ENCODE results near the gene SPINK8. TPM values are rescaled to one million over a fixed set of nuclear protein-coding genes. Genes with fewer than 3 reads are reported as not detected.

The SPINK8 gene
- total and polyA plus RNA-seq, 4 donors: not detected

DNA sequence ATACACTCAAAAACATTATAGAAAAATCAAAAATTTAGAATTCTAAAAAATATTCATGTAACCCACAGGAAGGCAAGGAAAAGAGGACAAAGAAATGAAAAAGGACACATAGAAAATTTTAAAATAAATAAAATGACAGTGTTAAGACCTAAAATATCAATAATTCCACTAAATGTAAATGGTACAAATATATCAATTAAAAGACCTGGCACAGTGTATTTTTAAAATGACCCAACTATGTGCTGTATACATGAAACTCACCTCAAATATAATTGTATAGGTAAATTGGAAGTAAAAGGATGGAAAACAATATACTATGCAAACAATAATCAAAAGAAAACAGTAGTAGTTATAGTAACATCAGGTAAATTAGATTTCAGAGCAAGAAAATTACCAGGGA lies 28.5 kb upstream of the SPINK8 start:
- Histone ChIP-seq H3K36me3 (ENCODE audit: control insufficient read depth in 1 of 2, insufficient read depth in 2 of 2, low read length in 1 of 2) (no peaks in the 10 kb centered on the region), H3K9me3 (ENCODE audit: control insufficient read depth, low read length) (no peaks in the 10 kb centered on the region), H3K4me3 (ENCODE audit: low read length in 2 of 2) (no peak overlapping the region), H3K4me1 (ENCODE audit: control insufficient read depth in 1 of 2, insufficient read depth in 2 of 2, low read length in 2 of 2) (no peaks in the 10 kb centered on the region), H3K27me3 (ENCODE audit: control insufficient read depth in 1 of 2, insufficient read depth in 2 of 2, low read length in 1 of 2) (no peaks in the 10 kb centered on the region), H3K27ac (ENCODE audit: low read depth in 1 of 2, low read length in 2 of 2) (no peak overlapping the region)
- DNase-seq: no peak
- ATAC-seq (ENCODE audit: low FRiP score): no peak
- intact Hi-C loops (cut with DNase I): no loop called here

DNA sequence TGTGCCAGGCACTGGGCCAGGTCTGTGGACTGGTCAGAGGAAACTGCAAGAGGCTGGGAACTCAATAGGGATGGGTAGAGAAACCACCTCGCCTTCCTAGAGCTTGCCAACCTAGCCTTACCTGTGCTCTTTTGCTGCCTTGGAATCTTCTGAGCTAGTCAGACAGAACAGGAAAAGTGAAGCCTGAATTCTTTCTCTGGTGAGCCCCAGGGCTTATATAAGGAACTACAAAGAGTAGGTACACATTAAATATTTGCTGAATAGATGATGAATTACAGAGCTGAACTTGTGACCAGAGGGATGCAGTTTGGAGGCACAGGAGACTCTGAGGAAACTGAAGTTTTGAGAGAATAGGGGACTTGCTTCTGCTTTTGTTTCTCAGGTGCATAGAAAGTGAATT lies 23.0 kb upstream of the SPINK8 start:
- Histone ChIP-seq H3K36me3 (ENCODE audit: control insufficient read depth in 1 of 2, insufficient read depth in 2 of 2, low read length in 1 of 2) (no peaks in the 10 kb centered on the region), H3K9me3 (ENCODE audit: control insufficient read depth, low read length) (no peaks in the 10 kb centered on the region), H3K4me3 (ENCODE audit: low read length in 2 of 2) (no peak overlapping the region), H3K27me3 (ENCODE audit: control insufficient read depth in 1 of 2, insufficient read depth in 2 of 2, low read length in 1 of 2) (no peaks in the 10 kb centered on the region), H3K4me1 (ENCODE audit: control insufficient read depth in 1 of 2, insufficient read depth in 2 of 2, low read length in 2 of 2) (no peaks in the 10 kb centered on the region), H3K27ac (ENCODE audit: low read depth in 1 of 2, low read length in 2 of 2) (no peak overlapping the region)
- 82 to 86% methylated on average over 1 of the region's 1 CpG for whole genome bisulfite sequencing, 2 donors
- intact Hi-C loops (cut with DNase I): no loop called here
- ATAC-seq (ENCODE audit: low FRiP score): no peak
- DNase-seq: no peak

DNA sequence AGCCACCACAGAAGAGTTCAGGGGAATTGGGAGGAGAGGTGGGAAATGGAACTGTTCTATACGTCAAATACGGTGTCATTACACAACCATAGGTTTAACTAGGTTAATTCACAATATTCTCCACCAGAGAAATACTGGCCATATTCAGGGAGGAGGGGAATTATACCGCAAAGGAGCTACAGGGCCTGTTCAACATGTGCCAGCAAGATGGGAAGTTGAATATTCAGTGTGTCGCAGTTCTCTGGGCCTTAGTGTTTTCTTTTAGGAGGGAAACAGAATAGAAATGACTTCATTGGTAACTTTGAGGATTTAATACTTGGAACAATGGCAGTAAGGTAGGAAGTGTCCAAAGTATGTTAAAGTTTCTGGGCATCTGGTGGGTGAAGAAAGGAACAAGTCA lies 20.5 kb upstream of the SPINK8 start:
- H3K36me3 ChIP-seq (ENCODE audit: control insufficient read depth in 1 of 2, insufficient read depth in 2 of 2, low read length in 1 of 2): no peaks in the 10 kb centered on the region
- intact Hi-C loops (cut with DNase I): no loop called here
- DNase-seq: no peak
- no peak overlapping the region for H3K27ac ChIP-seq (ENCODE audit: low read depth in 1 of 2, low read length in 2 of 2)
- no peaks in the 10 kb centered on the region for H3K27me3 ChIP-seq (ENCODE audit: control insufficient read depth in 1 of 2, insufficient read depth in 2 of 2, low read length in 1 of 2)
- WGBS, 2 donors: 92 to 93% methylated on average over 4 of the region's 4 CpGs
- H3K4me3 ChIP-seq (ENCODE audit: low read length in 2 of 2): no peak overlapping the region
- ATAC-seq (ENCODE audit: low FRiP score): no peak
- no peaks in the 10 kb centered on the region for H3K4me1 ChIP-seq (ENCODE audit: control insufficient read depth in 1 of 2, insufficient read depth in 2 of 2, low read length in 2 of 2)
- H3K9me3 ChIP-seq (ENCODE audit: control insufficient read depth, low read length): no peaks in the 10 kb centered on the region

DNA sequence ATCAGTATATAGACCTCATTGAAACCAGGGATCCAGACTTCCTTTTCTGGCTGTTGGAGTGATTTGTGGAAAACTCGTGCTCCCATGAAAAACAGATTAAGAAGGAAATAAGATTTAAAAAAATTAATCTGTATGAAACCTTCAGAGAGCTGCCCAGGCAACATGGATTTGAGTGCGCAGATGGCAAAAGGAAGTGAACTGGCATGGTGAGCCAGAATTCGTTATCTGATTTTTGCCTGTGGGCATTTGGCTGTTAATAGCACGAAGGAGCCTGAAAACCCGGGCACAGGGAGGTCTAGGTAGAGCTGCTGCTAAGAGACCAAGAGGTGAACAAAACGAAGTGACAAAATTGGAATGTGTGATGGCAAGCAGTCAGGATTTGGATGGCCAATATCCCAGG lies 19.1 kb upstream of the SPINK8 start:
- WGBS, 2 donors: 41 to 50% methylated on average over 6 of the region's 6 CpGs
- ATAC-seq (ENCODE audit: low FRiP score): no peak

DNA sequence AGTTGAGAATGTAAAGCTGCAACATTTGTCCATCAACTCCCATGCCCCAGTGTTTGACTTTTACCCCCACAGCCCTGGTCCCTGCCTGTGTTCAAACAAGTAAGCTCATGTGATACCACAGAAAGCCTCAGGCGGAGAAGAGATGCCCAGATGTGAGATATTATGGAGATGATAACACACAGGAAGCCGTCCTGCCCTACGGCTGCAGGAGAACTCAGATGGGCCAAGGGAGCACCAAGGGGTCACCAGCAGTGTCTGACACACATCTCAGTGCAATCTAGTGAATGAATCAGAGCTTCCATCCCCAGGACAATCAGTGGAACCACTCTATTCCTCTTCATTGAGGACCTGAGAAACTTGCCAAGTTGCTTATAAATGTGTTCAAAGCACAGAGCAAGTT lies 14.0 kb upstream of the SPINK8 start:
- Histone ChIP-seq H3K36me3 (ENCODE audit: control insufficient read depth in 1 of 2, insufficient read depth in 2 of 2, low read length in 1 of 2) (no peaks in the 10 kb centered on the region), H3K27me3 (ENCODE audit: control insufficient read depth in 1 of 2, insufficient read depth in 2 of 2, low read length in 1 of 2) (no peaks in the 10 kb centered on the region), H3K9me3 (ENCODE audit: control insufficient read depth, low read length) (no peaks in the 10 kb centered on the region), H3K27ac (ENCODE audit: low read depth in 1 of 2, low read length in 2 of 2) (no peak overlapping the region), H3K4me3 (ENCODE audit: low read length in 2 of 2) (no peak overlapping the region), H3K4me1 (ENCODE audit: control insufficient read depth in 1 of 2, insufficient read depth in 2 of 2, low read length in 2 of 2) (no peaks in the 10 kb centered on the region)
- intact Hi-C loops (cut with DNase I): no loop called here
- 91 to 92% methylated on average over 3 of the region's 3 CpGs for WGBS, 2 donors
- ATAC-seq (ENCODE audit: low FRiP score) (no peak), DNase-seq (no peak)

More for the DNA sequence above, 19.1 kb upstream of the SPINK8 start:
- no peaks in the 10 kb centered on the region for H3K36me3 ChIP-seq (ENCODE audit: control insufficient read depth in 1 of 2, insufficient read depth in 2 of 2, low read length in 1 of 2)
- DNase-seq: no peak
- no peaks in the 10 kb centered on the region for H3K9me3 ChIP-seq (ENCODE audit: control insufficient read depth, low read length)
- H3K27me3 ChIP-seq (ENCODE audit: control insufficient read depth in 1 of 2, insufficient read depth in 2 of 2, low read length in 1 of 2): no peaks in the 10 kb centered on the region
- H3K27ac ChIP-seq (ENCODE audit: low read depth in 1 of 2, low read length in 2 of 2): no peak overlapping the region
- no peaks in the 10 kb centered on the region for H3K4me1 ChIP-seq (ENCODE audit: control insufficient read depth in 1 of 2, insufficient read depth in 2 of 2, low read length in 2 of 2)
- intact Hi-C loops (cut with DNase I): no loop called here
- no peak overlapping the region for H3K4me3 ChIP-seq (ENCODE audit: low read length in 2 of 2)

DNA sequence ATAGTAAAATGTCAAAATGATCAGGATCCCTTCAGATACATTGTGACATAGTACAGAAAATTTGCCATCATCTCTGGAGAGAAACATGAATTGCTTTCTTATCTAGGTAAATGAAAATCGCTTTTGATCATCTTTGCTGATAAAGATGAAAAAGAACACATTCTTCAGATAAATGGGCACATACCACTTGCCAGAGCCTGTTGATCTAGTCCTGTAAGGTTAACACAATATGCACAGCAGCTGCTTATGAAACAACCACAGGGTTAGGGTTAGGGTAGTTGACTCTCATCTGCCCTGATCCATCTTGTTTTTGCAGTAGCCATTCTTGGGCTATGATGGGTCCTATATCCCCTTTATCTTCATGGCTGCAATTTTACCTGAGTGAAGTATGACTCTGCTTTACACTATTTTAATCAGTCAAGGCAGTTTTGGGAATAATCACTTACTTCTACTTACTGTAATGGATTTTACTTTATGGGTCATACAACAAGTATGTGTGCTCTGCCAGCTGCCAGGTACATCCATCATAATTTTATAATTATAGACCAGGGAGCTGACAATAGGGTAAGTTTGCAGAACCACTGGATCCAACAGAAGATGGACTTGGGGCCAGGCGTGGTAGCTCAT lies 12.6 kb upstream of the SPINK8 start:
- no peak for ATAC-seq (ENCODE audit: low FRiP score)
- WGBS, 2 donors: 85 to 90% methylated on average over 2 of the region's 2 CpGs

DNA sequence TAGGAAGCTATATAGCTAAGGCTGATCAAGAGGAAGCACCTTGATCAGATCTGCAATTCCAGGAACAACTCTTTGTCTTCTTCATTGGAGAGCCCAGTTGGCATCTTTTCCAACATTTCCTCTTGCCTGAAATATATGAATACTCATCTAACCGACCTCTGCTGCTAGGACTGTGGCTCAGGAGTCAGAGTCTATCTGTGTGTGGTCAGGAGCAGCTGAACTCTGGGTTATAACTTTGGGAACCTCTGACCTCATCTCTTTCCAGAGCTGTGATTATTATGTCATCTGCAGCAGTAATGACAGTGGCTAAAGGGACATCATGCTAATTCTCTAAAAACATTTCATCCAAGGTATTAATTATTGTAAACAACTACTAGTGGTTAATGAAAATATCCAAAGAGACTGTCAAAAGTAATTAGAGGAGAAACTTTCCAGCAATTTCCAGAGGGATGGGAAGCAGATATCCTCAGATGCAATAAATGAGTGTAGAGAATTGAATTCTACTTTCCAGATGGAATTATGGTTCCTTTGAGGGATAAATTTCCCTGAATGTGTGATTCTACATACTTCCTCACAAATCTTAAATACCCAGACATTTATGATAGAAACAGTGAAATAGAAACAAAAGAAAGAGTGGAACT lies 11.5 kb upstream of the SPINK8 start:
- Histone ChIP-seq H3K4me3 (ENCODE audit: low read length in 2 of 2) (no peak overlapping the region), H3K27ac (ENCODE audit: low read depth in 1 of 2, low read length in 2 of 2) (no peak overlapping the region), H3K27me3 (ENCODE audit: control insufficient read depth in 1 of 2, insufficient read depth in 2 of 2, low read length in 1 of 2) (no peaks in the 10 kb centered on the region), H3K36me3 (ENCODE audit: control insufficient read depth in 1 of 2, insufficient read depth in 2 of 2, low read length in 1 of 2) (no peaks in the 10 kb centered on the region), H3K4me1 (ENCODE audit: control insufficient read depth in 1 of 2, insufficient read depth in 2 of 2, low read length in 2 of 2) (no peaks in the 10 kb centered on the region), H3K9me3 (ENCODE audit: control insufficient read depth, low read length) (no peaks in the 10 kb centered on the region)
- DNase-seq (no peak), ATAC-seq (ENCODE audit: low FRiP score) (no peak)
- WGBS, 2 donors: 42 to 51% methylated on average over 1 of the region's 1 CpG
- intact Hi-C loops (cut with DNase I): no loop called here

More for the DNA sequence above, 12.6 kb upstream of the SPINK8 start:
- intact Hi-C loops (cut with DNase I): no loop called here
- Histone ChIP-seq H3K9me3 (ENCODE audit: control insufficient read depth, low read length) (no peaks in the 10 kb centered on the region), H3K36me3 (ENCODE audit: control insufficient read depth in 1 of 2, insufficient read depth in 2 of 2, low read length in 1 of 2) (no peaks in the 10 kb centered on the region), H3K27me3 (ENCODE audit: control insufficient read depth in 1 of 2, insufficient read depth in 2 of 2, low read length in 1 of 2) (no peaks in the 10 kb centered on the region), H3K27ac (ENCODE audit: low read depth in 1 of 2, low read length in 2 of 2) (no peak overlapping the region), H3K4me1 (ENCODE audit: control insufficient read depth in 1 of 2, insufficient read depth in 2 of 2, low read length in 2 of 2) (no peaks in the 10 kb centered on the region), H3K4me3 (ENCODE audit: low read length in 2 of 2) (no peak overlapping the region)
- no peak for DNase-seq

DNA sequence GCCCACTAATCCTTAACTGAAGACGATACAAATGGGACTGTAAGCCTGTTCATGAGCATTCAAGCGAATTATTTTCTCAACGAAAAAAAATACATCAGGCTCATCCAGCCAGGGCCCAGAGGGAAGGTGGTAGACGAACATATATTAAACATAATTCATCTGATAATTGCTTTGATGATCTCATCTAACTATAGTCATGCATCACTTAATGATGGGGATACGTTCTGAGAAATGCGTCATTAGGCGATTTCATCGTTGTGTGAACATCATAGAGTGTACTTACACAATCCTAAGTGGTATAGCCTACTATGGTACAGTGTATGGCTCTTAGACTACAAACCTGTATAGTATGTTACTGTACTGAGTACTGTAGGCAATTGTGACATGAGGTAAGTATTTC lies 10.0 kb upstream of the SPINK8 start:
- 93% methylated on average over 8 of the region's 8 CpGs for WGBS, 2 donors
- ATAC-seq (ENCODE audit: low FRiP score) (no peak), DNase-seq (no peak)
- intact Hi-C loops (cut with DNase I): no loop called here
- Histone ChIP-seq H3K27ac (ENCODE audit: low read depth in 1 of 2, low read length in 2 of 2) (no peak overlapping the region), H3K4me1 (ENCODE audit: control insufficient read depth in 1 of 2, insufficient read depth in 2 of 2, low read length in 2 of 2) (no peaks in the 10 kb centered on the region), H3K36me3 (ENCODE audit: control insufficient read depth in 1 of 2, insufficient read depth in 2 of 2, low read length in 1 of 2) (no peaks in the 10 kb centered on the region), H3K9me3 (ENCODE audit: control insufficient read depth, low read length) (no peaks in the 10 kb centered on the region), H3K27me3 (ENCODE audit: control insufficient read depth in 1 of 2, insufficient read depth in 2 of 2, low read length in 1 of 2) (no peaks in the 10 kb centered on the region), H3K4me3 (ENCODE audit: low read length in 2 of 2) (no peak overlapping the region)

DNA sequence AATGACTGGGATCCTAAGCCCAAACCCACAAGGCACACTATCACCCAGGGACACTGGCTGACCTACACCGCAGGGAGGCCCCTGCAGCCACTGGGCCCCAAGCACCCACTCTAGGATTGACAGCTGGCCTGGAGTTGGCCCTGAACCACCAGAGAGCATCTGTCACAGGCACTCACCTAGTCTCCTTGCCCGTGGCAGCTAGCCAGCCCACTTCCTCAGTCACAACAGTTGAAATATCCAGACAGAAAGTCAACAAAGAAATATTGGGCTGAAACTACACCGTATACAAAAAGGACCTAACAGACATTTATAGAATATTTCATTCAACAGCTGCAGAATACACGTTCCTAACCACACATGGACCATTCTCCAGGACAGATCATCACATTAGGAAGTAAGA lies 5.2 kb upstream of the SPINK8 start:
- WGBS, 2 donors: 15 to 25% methylated on average over 4 of the region's 4 CpGs
- Histone ChIP-seq H3K4me1 (ENCODE audit: control insufficient read depth in 1 of 2, insufficient read depth in 2 of 2, low read length in 2 of 2) (no peaks in the 10 kb centered on the region), H3K27me3 (ENCODE audit: control insufficient read depth in 1 of 2, insufficient read depth in 2 of 2, low read length in 1 of 2) (no peaks in the 10 kb centered on the region), H3K36me3 (ENCODE audit: control insufficient read depth in 1 of 2, insufficient read depth in 2 of 2, low read length in 1 of 2) (no peaks in the 10 kb centered on the region), H3K27ac (ENCODE audit: low read depth in 1 of 2, low read length in 2 of 2) (no peak overlapping the region), H3K4me3 (ENCODE audit: low read length in 2 of 2) (no peak overlapping the region), H3K9me3 (ENCODE audit: control insufficient read depth, low read length) (peaks cover 1% of the 10 kb centered on the region)
- intact Hi-C loops (cut with DNase I): no loop called here
- DNase-seq (no peak), ATAC-seq (ENCODE audit: low FRiP score) (no peak)

Data from aorta (tissue), 5 donors.